Thymus (tissue), 11 donors: ENCODE data around the gene JHY. TPM values are rescaled to one million over a fixed set of nuclear protein-coding genes. Genes with fewer than 3 reads are reported as not detected.

ENCODE experiments used
- DNase-seq, 9 donors: peaks; one replicate each; pipeline ENCODE4 v3.0.0-alpha.2; 2013; ENCODE audit warnings: low spot score in 9 of 9, low read depth in 6 of 9, missing footprints in 1 of 9
- H3K27ac ChIP-seq, 2 donors: one replicate each; pipeline ENCODE4 v1.5.1; 2013; ENCODE audit warnings: control low read depth in 1 of 2, low read depth in 1 of 2, low read length in 1 of 2, mild to moderate bottlenecking in 1 of 2, moderate library complexity in 1 of 2
- H3K27me3 ChIP-seq, 2 donors: one replicate each; pipeline ENCODE4 v1.5.1; 2013; ENCODE audit warnings: low read length in 1 of 2; ENCODE audit not compliant: control insufficient read depth in 2 of 2, insufficient read depth in 1 of 2
- H3K36me3 ChIP-seq, 2 donors: one replicate each; pipeline ENCODE4 v1.5.1; 2013; ENCODE audit warnings: low read length in 1 of 2, mild to moderate bottlenecking in 1 of 2, moderate library complexity in 1 of 2; ENCODE audit not compliant: control insufficient read depth in 2 of 2, insufficient read depth in 2 of 2
- H3K4me1 ChIP-seq, 2 donors: one replicate each; pipeline ENCODE4 v1.5.1; 2013; ENCODE audit warnings: low read length in 2 of 2; ENCODE audit not compliant: control insufficient read depth in 2 of 2, insufficient read depth in 2 of 2
- H3K4me3 ChIP-seq, 2 donors: one replicate each; pipeline ENCODE4 v1.5.1; 2013; ENCODE audit warnings: low read length in 2 of 2, control low read depth in 1 of 2, mild to moderate bottlenecking in 1 of 2
- H3K9me3 ChIP-seq, 2 donors: one replicate each; pipeline ENCODE4 v1.5.1; 2013; ENCODE audit warnings: low read length in 1 of 2, mild to moderate bottlenecking in 1 of 2; ENCODE audit not compliant: control insufficient read depth in 2 of 2, insufficient read depth in 1 of 2
- WGBS: extraction: QIAGEN DNeasy Blood & Tissue Kit; methylation state at CpG from one replicate; pipeline ENCODE4 v1.1.7; 2013; 5-methylcytosine and 5-hydroxymethylcytosine counted together
- polyA plus RNA-seq: library from polyadenylated mRNA; stranded (reverse); fragments of 200-250 nt; gene quantifications from one replicate; pipeline ENCODE4 v1.2.3, GENCODE V29; 2013
- total RNA-seq: library from RNA; stranded (reverse); fragments of 120-200 nt; gene quantifications from one replicate; pipeline ENCODE4 v1.2.4, GENCODE V29; 2013
- donor health status: healthy.

JHY gene
- total and polyA plus RNA-seq, 2 donors, result 1.5 to 4.0 TPM

DNA sequence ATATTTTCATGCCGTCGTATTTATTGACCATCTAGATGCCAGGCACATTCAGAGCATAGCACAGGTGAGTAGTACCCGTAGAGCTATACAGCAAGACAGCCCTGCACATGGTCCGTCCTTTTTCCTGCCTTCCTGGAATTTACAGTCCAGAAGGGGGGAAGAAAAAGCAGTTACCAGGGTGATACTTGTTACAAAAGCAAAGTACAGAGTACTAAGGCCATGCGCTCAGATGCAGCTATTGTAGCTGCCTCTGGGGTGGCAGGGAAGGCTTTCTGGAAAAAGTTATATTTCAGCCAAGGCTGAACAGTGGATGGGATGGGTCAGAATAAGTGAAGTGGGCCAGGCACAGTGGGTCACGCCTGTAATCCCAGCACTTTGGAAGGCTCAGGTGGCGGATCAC, 36.2 kb downstream of the JHY start:
- 91% methylated on average over 7 of the region's 7 CpGs for WGBS
- H3K27ac ChIP-seq, result no peak overlapping the region
- no peaks in the 10 kb centered on the region for H3K36me3 ChIP-seq
- DNase-seq, result no peak
- H3K27me3 ChIP-seq, result no peaks in the 10 kb centered on the region
- no peaks in the 10 kb centered on the region for H3K9me3 ChIP-seq
- H3K4me3 ChIP-seq, result no peak overlapping the region
- no peaks in the 10 kb centered on the region for H3K4me1 ChIP-seq

DNA sequence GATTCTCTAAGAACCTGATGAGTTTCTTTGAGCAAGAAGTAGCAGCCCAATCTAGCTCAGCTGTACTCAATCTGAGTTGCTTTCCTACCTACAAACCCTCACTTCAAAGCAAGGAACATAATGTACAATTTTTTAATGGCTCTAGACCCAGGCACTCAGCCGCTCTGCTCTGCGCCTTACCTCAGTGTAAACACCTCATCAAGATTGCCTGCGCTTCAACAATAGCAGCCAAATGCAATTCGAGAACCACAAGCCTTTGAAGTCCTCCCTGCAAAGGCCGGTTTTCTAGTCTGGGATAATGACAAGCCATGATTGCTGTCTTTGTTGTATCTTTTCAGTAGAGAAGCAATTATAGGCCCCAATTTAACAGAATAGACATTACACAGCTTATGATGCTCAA, 38.0 kb downstream of the JHY start:
- no peaks in the 10 kb centered on the region for H3K4me1 ChIP-seq
- H3K36me3 ChIP-seq, result no peaks in the 10 kb centered on the region
- DNase-seq, result no peak
- no peak overlapping the region for H3K27ac ChIP-seq
- no peak overlapping the region for H3K4me3 ChIP-seq
- H3K9me3 ChIP-seq, result no peaks in the 10 kb centered on the region
- 94% methylated on average over 5 of the region's 5 CpGs for WGBS
- H3K27me3 ChIP-seq, result no peaks in the 10 kb centered on the region

DNA sequence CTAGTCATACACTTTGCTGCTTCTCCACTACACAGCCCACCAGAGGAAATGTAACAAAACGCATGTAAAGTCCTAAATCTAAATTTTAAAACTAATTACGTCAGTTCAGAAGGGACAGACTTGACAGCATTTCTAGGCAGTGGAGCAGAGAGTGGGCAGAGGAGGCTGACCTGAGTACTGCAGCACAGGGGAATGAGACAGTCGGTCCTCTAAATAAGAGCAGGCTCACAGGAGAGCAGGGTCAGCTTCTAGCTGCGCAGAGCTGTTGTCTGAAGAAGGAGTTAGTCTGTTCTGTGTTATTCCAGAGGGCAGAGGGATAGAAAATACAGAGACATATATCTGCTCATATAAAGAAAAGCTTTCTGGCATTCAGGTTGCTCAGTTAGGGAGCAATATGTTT, 40.3 kb downstream of the JHY start:
- H3K9me3 ChIP-seq, result no peaks in the 10 kb centered on the region
- no peak overlapping the region for H3K4me3 ChIP-seq
- H3K27ac ChIP-seq, result no peak overlapping the region
- no peaks in the 10 kb centered on the region for H3K4me1 ChIP-seq
- no peak for DNase-seq
- no peaks in the 10 kb centered on the region for H3K36me3 ChIP-seq
- no peaks in the 10 kb centered on the region for H3K27me3 ChIP-seq
- 94% methylated on average over 4 of the region's 4 CpGs for WGBS

DNA sequence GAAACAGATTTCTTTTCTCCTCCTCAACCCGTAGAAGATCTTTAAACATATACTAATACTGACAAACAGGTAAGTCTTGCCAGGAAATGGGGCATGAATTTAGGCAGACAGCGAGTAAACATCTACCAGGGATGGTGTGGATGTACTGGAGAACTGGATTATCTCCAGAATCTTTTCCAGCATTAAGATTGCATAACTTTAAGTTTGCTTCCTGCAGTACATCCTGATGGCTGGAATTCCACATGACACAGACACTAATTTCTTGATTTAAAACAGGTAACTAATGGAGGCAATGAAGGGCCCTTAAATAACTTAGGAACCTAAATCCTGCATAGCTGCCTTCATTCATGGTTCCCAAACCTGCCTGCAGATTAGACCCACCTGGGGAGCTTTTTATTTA, 40.7 kb downstream of the JHY start:
- no peak overlapping the region for H3K27ac ChIP-seq
- no peaks in the 10 kb centered on the region for H3K4me1 ChIP-seq
- no peaks in the 10 kb centered on the region for H3K9me3 ChIP-seq
- DNase-seq, result no peak
- 95% methylated on average over 2 of the region's 2 CpGs for WGBS
- H3K36me3 ChIP-seq, result no peaks in the 10 kb centered on the region
- no peak overlapping the region for H3K4me3 ChIP-seq
- no peaks in the 10 kb centered on the region for H3K27me3 ChIP-seq

DNA sequence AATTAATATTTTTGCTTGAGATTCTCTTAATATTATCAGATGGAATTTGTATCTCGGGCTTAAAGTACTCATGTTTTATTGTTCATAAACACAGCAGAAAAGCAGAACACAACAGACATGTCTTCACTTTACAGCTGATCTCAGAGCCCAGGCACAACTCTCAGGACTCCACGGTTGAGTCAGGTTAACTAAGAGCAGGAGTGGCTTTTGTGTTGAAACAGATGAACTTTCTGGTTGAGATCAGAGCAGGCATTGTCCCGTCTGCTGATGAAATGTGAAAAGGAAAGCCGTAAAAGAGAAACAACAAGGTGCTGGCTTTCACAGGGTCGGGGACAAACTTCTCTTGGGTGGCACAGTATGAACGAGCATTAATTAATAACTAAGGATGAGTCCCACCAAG, 49.0 kb downstream of the JHY start:
- no peaks in the 10 kb centered on the region for H3K36me3 ChIP-seq
- H3K4me3 ChIP-seq, result no peak overlapping the region
- WGBS, result 94% methylated on average over 6 of the region's 6 CpGs
- DNase-seq, result no peak
- H3K27ac ChIP-seq, result no peak overlapping the region
- H3K9me3 ChIP-seq, result no peaks in the 10 kb centered on the region
- H3K4me1 ChIP-seq, result no peaks in the 10 kb centered on the region
- no peaks in the 10 kb centered on the region for H3K27me3 ChIP-seq

DNA sequence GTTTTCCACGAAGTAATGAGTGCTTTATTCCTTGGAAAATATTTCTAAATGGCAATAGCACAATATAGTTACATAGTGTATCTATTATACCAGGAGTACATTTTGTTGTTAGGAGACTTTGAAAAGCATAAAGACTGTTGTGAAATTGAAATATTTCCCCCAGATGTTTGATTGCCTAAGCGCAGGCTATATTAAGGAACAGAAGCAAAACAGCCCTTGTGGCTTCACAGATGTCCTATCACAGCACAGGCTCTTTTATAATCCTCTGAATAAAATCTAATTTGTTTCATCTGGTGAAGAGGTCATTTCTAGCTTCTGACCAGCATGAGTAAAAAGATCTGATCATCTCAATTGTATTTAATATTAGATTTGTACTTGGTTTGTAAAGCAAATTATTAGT, 50.9 kb downstream of the JHY start:
- Histone ChIP-seq H3K9me3 (no peaks in the 10 kb centered on the region), H3K36me3 (no peaks in the 10 kb centered on the region), H3K27ac (no peak overlapping the region), H3K4me3 (no peak overlapping the region), H3K27me3 (no peaks in the 10 kb centered on the region), H3K4me1 (no peaks in the 10 kb centered on the region)
- no peak for DNase-seq
- 95% methylated on average over 2 of the region's 2 CpGs for WGBS

DNA sequence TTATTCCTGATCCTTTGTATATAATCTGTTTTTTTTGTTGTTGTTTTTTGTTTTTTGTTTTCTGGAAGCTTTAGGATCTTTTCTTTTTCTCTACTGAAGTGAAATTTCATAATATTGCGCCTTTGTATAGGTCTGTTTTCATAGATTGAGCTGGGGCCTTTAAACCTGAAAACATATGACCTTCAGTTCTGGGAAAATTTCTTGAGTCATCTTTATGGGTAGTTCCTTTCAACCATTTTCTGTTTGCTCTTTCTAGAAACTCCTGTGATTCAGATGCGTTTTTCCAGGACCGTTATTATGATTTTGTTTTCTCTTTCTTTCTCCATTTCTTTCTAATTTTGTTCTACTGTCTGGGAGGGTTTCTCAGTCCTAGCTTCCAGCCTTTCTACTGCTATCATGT, 55.4 kb downstream of the JHY start:
- 96% methylated on average over 3 of the region's 3 CpGs for WGBS
- Histone ChIP-seq H3K9me3 (no peaks in the 10 kb centered on the region), H3K36me3 (no peaks in the 10 kb centered on the region), H3K27ac (no peak overlapping the region), H3K27me3 (no peaks in the 10 kb centered on the region), H3K4me1 (no peaks in the 10 kb centered on the region), H3K4me3 (no peak overlapping the region)
- no peak for DNase-seq

DNA sequence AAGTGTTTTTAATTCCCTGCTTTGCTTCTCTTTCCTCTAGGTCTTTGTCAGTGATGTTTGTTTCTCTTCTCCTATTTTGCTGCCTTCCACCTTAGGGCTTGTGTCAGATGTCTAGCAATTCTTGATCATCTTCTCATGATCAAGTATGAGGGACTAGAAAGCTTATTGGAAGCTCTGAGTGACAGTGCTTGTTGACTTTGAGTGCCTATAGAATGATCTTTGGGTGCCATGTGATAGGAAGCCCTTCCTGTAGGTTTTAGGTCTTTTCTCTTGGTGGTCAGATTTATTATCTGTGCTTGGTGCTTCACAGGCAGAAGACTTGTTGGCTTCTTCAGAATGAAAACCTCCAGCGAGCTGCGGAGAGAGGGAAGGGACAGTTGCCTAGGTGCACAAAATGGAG, 56.0 kb downstream of the JHY start:
- Histone ChIP-seq H3K27me3 (no peaks in the 10 kb centered on the region), H3K4me3 (no peak overlapping the region), H3K9me3 (no peaks in the 10 kb centered on the region), H3K4me1 (no peaks in the 10 kb centered on the region), H3K27ac (no peak overlapping the region), H3K36me3 (no peaks in the 10 kb centered on the region)
- no peak for DNase-seq
- 99% methylated on average over 2 of the region's 2 CpGs for WGBS

DNA sequence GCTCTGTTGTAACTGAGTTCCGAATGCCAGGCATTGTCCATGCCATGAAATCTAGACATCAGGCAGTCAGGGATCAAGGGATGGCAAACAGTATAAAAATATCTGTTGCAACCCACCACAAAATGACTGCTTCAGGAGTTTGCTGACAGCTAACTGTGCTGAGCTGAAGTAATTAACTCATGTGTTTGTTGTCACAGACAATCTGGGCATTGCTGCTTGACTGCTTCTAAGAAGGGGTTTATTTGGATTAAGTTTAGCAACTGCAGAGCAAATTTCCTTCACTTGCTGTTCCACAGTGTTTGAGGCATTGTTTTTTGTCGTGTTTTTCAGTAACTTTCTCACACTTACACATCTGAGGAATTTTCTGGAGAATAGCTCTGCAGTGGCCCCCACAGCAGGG, 68.7 kb downstream of the JHY start:
- H3K36me3 ChIP-seq, result no peaks in the 10 kb centered on the region
- no peaks in the 10 kb centered on the region for H3K4me1 ChIP-seq
- 91% methylated on average over 2 of the region's 2 CpGs for WGBS
- no peak overlapping the region for H3K4me3 ChIP-seq
- no peaks in the 10 kb centered on the region for H3K27me3 ChIP-seq
- no peaks in the 10 kb centered on the region for H3K9me3 ChIP-seq
- no peak overlapping the region for H3K27ac ChIP-seq
- no peak for DNase-seq

DNA sequence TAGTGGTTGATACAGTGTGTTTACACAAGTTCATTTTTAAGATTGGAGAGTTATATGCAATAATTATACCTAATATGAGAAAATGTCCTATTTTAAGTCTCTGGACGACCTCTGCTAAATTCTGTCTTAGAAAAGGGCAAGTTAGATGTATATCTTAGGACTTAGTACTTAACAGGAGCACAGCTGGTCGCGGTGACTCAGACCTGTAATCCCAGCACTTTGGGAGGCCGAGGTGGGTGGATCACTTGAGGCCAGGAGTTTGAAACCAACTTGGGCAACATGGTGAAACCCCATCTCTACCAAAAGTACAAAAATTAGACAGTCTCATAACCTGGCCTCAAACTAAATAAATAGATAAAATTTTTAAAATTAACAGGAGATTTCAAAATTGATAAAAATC, 71.9 kb downstream of the JHY start:
- Histone ChIP-seq H3K9me3 (no peaks in the 10 kb centered on the region), H3K4me1 (no peaks in the 10 kb centered on the region), H3K27ac (no peak overlapping the region), H3K27me3 (no peaks in the 10 kb centered on the region), H3K4me3 (no peak overlapping the region), H3K36me3 (no peaks in the 10 kb centered on the region)
- no peak for DNase-seq
- WGBS, result 93% methylated on average over 4 of the region's 4 CpGs
